Heart left ventricle (tissue), 13 donors: ENCODE measurements around the gene CLDN6.

Experiments used
- POLR2A ChIP-seq, 2 donors: fragments of 450-650 bp; IDR thresholded peaks; one replicate each; pipeline ENCODE4 v1.6.1; 2017; ENCODE audit warnings: antibody characterized with exemption in 2 of 2, mild to moderate bottlenecking in 2 of 2, moderate library complexity in 2 of 2
- TF ChIP-seq, protein P1 (sequence below), 12 donors: fragments of 200-600 bp; sonication (generic) in 4 of 12; IDR thresholded peaks; one replicate each; pipeline versions ENCODE4 v1.5.0 to v1.8.0; 2018 to 2022; ENCODE audit warnings: antibody characterized with exemption in 12 of 12, mild to moderate bottlenecking in 5 of 12
- donor health status: ischemic (EF 13 %, LVEDD 7.1; RV severe dilation, severe dysfunction).
- donor health status: DM: no; HTN: yes; CAD: no.
- donor health status: DM: no; HTN: no; CAD: no.
- donor health status: ischemic (EF 25% LVEDD 6.9; RV normal size, moderate dysfunction).
- donor health status: ischemic (EF 25% LVEDD 5.7; RV mildly dilated, moderate dysfunction).
- donor health status: ischemic (EF 35%, LVEDD 5.7; RV mildly dilated, moderate dysfunction).
- donor health status: nonischemic (EF 11% LVEDD 7.7; RV severe dilation, severe dysfunction).
- donor health status: DM: yes; HTN: yes; CAD: no.
- donor health status: PGD.
- donor health status: ischemic (EF 29% LVEDD 5.4; RV normal size, mild dysfunction).
- donor health status: nonischemic (EF 23%, LVEDD 6.1; RV moderate dilation, normal function).

DNA sequence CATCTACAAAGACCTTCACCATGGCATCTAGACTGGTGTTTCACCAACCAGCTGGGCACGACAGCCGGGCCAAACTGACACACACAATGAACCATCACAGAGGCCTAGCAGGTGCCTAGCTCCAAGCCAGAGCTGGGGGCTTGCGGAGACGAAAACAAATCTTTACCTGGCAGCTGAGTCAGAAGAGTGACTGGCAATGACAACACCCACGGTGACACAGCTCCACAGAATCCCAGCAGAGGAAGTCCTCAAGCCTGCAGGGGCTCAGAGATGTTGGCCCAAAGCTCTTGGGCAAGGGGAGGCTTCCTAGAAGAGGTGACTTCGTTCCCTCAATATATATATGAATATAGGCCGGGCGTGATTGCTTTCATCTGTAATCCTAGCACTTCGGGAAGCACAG is 33.5 kb upstream of the CLDN6 start:
- TF ChIP-seq POLR2A (IDR thresholded peaks at IDR 0.05), result no peak
- TF ChIP-seq, protein P1, sequence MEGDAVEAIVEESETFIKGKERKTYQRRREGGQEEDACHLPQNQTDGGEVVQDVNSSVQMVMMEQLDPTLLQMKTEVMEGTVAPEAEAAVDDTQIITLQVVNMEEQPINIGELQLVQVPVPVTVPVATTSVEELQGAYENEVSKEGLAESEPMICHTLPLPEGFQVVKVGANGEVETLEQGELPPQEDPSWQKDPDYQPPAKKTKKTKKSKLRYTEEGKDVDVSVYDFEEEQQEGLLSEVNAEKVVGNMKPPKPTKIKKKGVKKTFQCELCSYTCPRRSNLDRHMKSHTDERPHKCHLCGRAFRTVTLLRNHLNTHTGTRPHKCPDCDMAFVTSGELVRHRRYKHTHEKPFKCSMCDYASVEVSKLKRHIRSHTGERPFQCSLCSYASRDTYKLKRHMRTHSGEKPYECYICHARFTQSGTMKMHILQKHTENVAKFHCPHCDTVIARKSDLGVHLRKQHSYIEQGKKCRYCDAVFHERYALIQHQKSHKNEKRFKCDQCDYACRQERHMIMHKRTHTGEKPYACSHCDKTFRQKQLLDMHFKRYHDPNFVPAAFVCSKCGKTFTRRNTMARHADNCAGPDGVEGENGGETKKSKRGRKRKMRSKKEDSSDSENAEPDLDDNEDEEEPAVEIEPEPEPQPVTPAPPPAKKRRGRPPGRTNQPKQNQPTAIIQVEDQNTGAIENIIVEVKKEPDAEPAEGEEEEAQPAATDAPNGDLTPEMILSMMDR (IDR thresholded peaks at IDR 0.05), result no peak
